Liver (tissue), 3 donors: ENCODE measurements around the gene SMYD4.

Experiments
- GABPA ChIP-seq, 2 donors: IDR thresholded peaks in 1 of 2; conservative IDR thresholded peaks in 1 of 2; 2 replicates each; pipeline ENCODE4 v1.6.1; 2016; ENCODE audit warnings: antibody characterized with exemption in 2 of 2, mild to moderate bottlenecking in 1 of 2, moderate library complexity in 1 of 2
- HNF4G ChIP-seq: IDR thresholded peaks from 2 replicates; pipeline ENCODE4 v1.6.1; 2016; ENCODE audit warnings: antibody characterized with exemption
- JUND ChIP-seq, 2 donors: IDR thresholded peaks; 2 replicates each; pipeline ENCODE4 v1.6.1; 2016; ENCODE audit warnings: antibody characterized with exemption in 2 of 2
- SP1 ChIP-seq: IDR thresholded peaks from 2 replicates; pipeline ENCODE4 v1.6.1; 2018; ENCODE audit warnings: antibody characterized with exemption, mild to moderate bottlenecking
- YY1 ChIP-seq: IDR thresholded peaks from 2 replicates; pipeline ENCODE4 v1.6.1; 2016; ENCODE audit warnings: antibody characterized with exemption, mild to moderate bottlenecking
- TF ChIP-seq, protein P1 (sequence below): fragments of 150-350 bp; IDR thresholded peaks from 2 replicates; pipeline ENCODE4 v1.5.1; 2017; ENCODE audit warnings: improper control_type of control experiment, low read depth, low read length; ENCODE audit not compliant: missing input control
- TF ChIP-seq, protein P2 (sequence below): IDR thresholded peaks from 2 replicates; pipeline ENCODE4 v1.6.1; 2016; ENCODE audit warnings: antibody characterized with exemption
- donor health status: healthy.
- donor health status: healthy.

DNA sequence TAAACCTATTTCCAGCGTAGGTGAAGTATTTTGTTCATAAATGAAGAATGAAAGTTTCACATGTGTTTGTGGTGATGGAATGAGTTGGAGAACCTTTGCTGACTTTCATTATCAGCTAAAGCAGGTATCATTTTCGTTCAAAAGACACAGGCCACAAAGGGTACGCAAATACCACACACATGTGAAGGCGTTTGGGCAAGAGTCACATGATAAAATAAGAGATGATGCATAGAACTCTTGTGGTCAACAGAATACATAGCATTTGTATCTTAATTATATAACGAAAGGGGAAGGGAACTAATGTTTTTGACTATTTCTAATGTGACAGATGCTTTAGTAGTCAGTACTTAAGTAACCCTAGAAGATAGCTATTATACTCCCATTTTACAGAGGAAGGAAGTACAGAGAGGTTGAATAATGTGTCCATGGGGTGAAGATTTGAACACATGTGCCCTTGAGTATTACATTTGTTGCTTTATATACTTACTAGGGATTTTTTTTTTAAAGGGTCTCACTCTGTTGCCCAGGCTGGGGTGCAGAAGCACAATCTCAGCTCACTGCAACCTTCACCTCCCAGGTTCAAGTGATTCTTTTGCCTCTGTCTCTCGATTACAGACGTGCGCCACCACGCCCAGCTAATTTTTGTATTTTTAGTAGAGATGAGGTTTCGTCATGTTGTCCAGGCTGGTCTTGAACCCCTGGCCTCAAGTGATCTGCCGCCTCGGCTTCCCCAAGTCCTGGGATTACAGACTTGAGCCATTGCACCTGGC, 4.9 kb upstream of the SMYD4 start:
- TF ChIP-seq, protein P1, sequence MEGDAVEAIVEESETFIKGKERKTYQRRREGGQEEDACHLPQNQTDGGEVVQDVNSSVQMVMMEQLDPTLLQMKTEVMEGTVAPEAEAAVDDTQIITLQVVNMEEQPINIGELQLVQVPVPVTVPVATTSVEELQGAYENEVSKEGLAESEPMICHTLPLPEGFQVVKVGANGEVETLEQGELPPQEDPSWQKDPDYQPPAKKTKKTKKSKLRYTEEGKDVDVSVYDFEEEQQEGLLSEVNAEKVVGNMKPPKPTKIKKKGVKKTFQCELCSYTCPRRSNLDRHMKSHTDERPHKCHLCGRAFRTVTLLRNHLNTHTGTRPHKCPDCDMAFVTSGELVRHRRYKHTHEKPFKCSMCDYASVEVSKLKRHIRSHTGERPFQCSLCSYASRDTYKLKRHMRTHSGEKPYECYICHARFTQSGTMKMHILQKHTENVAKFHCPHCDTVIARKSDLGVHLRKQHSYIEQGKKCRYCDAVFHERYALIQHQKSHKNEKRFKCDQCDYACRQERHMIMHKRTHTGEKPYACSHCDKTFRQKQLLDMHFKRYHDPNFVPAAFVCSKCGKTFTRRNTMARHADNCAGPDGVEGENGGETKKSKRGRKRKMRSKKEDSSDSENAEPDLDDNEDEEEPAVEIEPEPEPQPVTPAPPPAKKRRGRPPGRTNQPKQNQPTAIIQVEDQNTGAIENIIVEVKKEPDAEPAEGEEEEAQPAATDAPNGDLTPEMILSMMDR, result no peak
- TF ChIP-seq YY1 (no peak), HNF4G (no peak), GABPA (IDR thresholded peaks at IDR 0.05 in 1 of 2, conservative IDR thresholded peaks at IDR 0.05 in 1 of 2) (no peak), SP1 (no peak), JUND (IDR thresholded peaks at IDR 0.05) (no peak)
- TF ChIP-seq, protein P2, sequence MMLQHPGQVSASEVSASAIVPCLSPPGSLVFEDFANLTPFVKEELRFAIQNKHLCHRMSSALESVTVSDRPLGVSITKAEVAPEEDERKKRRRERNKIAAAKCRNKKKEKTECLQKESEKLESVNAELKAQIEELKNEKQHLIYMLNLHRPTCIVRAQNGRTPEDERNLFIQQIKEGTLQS, result no peak
